Measurements from ENCODE around the gene ACVR1C.

Gene ACVR1C

GRCh38 chr2:157628477-157629415 lies at the start of gene ACVR1C:
ACVR1C (minus strand) TSS chr2:157628864; CDS start chr2:157628644, 220 bp downstream.
- DNase-seq: peak; percentile 66

DNA sequence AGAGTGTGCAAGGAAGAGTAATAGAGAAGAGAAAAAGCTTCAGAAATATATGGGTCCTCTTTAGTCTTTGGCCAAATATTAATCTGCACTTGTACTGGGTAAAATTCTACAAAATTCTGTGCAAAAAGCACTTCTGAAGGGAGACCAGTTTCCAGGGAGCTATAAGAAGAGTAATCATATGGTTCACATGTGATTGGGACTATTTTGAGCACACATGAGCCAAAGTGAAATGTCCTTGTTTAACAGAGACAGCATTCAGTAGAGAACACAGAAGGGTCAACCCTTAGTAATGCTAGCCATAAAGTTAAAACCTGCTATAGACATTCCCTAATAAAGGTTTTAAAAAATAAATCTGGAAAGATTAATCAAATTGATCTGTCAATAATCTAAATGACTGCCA lies 49.3 kb upstream of the ACVR1C start:
- no peak for DNase-seq

DNA sequence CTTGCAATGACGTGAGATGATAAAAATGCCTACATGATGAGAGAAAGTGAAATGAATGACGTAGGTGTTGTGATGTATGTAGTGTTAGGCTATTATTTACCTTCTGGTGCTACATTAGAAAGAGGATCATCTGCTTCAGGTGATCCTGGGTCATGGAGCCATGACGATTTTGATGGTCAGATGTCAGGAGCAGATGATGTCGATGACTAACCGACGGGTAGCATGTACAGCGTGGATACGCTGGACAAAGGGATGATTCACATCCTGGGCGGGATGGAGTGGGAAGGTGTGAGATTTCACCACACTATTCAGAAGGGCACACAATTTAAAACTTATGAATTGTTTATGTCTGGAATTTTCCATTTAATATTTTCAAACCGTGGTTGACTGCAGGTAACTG lies 43.5 kb upstream of the ACVR1C start:
- DNase-seq: no peak

DNA sequence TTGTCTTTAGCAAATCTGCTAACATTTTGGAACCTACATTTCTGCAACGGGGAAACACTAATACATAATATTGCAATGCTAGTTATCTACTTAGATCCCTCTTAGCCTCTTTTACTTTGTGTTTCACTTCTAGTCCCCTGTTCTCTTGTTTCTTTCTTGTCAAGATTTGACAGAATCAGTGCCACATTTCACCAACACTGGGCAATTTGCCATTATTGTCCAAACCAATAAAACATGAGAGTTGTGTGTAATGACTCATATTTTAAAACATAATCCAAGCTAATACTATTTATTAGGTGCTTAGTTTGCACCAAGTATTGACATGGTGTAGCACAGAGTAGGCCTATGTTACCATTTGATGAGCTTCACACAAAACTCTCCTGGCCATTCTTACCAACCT lies 33.7 kb upstream of the ACVR1C start:
- no peak for DNase-seq

DNA sequence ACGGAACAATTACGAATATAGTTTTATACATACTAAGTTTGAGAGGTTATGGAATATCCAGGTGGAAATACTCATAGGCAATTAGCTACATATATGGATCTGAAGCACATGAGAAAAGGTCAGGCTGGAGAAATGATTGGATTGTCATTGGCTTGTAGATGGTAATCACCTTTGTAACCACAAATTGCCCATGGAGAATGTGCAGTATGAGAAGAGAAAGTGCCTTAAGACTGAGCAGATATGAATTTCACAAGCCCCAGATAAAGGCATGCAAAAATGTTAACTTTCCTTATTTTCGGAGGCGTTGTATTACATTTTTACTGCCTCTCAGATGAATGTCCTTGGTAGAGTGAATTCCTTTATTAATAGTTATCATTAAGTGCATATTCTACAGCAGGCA lies 33.1 kb upstream of the ACVR1C start:
- no peak for DNase-seq

GRCh38 chr2:157657858-157658257 lies 29.2 kb upstream of the ACVR1C start:
- no peak for DNase-seq

DNA sequence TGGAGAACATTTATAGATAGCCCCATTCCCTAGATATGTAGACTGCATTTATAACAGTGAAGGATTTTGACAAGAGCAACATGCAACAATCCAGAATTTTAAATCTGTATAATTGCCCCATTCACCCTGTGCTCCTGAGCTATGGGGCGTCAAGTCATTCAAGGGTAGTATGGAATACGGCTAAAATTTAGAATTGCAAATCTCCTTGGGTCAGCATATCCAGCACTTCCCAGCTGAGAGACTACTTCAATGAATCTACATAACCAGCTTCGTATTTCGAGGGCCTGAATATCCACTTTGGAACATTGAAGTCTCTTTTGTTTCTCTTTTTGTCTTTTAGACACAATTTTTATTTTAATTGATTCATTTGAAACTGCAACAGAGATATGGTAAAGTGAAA lies 28.4 kb upstream of the ACVR1C start:
- no peak for DNase-seq

GRCh38 chr2:157644776-157645175 lies 16.1 kb upstream of the ACVR1C start:
- DNase-seq: no peak

DNA sequence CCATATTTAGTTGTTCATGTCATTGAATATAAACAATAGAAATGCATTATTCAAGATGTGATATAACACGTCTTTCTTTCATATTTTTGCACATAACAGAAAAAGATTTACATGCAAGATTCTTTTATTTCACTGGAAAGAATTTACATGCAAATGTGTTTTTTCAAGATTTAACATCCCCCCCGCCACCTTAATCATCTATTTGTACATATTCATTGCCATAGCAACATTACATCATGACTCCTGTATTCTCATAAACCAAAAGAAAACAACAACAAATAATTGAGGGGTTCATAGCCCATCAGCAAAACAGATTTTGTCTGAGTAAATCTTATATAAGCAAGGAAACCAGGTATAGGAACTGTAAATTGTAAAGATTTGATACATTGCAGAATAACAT lies 3.2 kb upstream of the ACVR1C start:
- DNase-seq: no peak

- peak; percentile 50 for DNase-seq
Measured at GRCh38 chr2:157627594-157628476, 829 bp downstream of the ACVR1C start.

- DNase-seq: no peak
Measured at GRCh38 chr2:157625296-157625695, 3.4 kb downstream of the ACVR1C start.

DNA sequence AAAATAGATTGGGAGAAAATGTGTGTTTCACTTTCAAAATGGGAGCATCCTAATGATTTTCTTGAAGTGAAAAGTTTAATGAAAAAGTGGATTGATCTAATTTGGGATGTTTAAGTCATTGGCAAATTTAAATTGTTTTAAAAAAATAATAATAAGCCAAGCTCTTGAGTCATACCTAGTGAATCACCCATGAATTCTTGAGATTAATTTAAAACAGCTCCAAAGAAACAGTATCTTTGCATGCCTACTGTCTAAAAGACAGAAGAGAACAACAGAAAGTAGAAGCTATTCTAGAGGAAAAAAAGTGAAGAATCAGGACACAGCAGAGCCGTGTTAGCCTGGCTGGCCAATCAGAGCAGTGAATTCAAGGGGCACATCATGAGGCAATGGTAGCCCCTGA lies 7.7 kb downstream of the ACVR1C start:
- DNase-seq: no peak

- DNase-seq: no peak
Measured at GRCh38 chr2:157611726-157612125, 16.9 kb downstream of the ACVR1C start.

DNA sequence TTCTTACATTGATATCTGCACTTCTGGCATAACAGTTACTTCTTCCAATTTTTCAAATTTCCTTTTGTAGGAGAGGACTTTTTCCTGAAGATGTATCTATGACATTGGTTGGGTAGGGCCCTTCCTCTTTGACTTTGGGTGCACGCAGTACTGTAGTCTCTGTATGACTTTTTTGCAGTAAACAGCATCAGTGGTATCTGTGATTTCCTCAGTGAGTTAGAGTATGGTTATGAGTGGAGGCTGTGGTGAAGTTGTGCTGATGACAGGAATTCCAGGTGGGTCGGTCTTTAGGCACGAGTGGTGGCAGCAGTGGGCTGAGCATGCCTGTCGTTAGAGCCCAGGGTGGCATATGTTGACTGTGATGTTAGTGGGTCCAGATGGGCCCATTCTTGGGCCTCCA lies 17.6 kb downstream of the ACVR1C start:
- DNase-seq: no peak

DNA sequence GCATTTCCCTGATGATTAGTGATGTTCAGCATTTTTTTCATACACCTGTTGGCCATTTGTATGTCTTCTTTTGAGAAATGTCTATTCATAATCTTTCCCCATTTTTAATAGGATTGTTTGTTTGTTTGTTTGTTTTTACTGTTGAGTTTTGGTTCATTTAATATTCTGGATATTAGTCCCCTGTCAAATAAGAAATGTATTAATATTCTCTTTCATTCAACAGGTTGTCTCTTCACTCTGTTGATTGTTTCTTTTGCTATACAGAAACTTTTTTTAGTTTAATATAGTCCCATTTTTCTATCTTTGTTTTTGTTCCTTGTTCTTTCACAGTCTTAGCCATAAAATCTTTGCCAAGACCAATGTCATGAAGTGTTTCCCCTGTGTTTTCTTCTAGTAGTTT lies 22.1 kb downstream of the ACVR1C start:
- DNase-seq: no peak

DNA sequence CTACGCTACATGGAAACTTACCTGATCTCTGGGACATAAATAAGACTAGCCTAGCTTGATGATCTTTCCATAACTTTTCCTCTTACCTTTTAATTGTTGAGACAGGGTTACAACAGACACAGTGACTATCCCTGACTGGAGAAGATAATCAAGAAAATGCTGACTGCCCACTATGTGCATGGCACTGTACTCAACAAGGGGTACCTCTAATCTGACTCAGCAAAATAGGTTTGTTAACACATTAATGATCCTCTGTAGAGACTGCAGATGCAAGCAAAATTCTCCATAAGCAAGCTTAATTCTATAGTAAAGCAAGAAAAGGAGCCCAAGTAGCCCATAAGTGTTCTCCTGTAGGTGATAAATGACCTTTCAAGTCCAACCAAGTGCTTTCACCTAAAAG lies 25.5 kb downstream of the ACVR1C start:
- no peak for DNase-seq

GRCh38 chr2:157601807-157602206 lies 26.9 kb downstream of the ACVR1C start:
- DNase-seq: no peak

GRCh38 chr2:157596992-157597681 lies 31.5 kb downstream of the ACVR1C start:
- peak; percentile 59 for DNase-seq

DNA sequence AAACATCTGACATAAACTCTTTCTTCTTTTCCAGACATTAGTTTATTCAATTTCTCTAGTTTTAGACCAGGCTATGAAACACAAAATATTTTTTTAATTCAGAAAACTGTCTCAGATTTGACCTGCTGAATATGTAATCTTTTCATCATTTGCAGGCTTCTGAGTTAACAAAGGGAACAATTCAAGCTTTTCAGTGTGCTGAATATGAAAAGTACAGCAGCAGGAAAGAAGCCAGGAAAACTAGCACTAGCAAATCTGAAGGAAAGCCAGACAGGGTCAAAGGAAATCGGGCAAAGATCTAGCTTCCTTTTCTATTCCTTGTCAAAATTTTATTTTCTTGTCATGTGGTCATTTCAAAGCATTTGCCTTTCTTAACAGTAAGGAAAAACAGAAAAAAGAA lies 35.3 kb downstream of the ACVR1C start:
- no peak for DNase-seq

DNA sequence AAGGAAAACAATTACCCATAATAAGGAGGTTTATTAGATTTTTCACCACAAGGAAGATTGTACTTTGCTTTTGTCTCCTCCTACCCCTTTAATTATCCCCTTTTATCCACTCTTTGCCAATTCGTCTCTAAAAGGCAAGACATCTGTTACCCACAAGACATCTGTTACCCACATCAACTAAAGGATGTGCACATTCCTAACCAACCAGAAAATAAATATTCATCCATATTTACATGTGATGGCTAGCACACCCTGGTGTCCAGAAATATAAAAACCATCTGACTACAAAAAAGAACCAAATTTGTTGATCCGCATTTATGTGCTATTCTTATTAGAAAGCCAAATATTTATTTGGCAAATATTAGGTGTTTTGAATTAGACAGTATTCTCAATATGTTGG lies 35.7 kb downstream of the ACVR1C start:
- no peak for DNase-seq

DNA sequence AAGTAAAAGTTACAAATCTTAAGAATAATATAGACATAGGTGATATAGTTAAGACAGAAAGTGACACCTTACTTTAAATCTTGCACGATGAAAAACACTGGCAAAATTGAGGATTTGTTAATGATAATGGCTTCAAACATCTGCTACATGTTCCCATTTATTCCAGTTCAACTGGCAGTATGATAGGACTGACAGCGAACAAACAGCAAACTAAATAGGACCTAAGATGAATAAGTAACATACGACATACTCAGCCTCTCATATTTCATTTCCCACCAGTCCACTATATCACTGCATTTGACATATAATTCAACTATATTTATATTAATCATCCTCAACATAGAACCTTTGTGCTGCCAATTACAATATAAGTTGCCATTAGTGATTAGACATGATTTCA lies 36.3 kb downstream of the ACVR1C start:
- DNase-seq: no peak

DNA sequence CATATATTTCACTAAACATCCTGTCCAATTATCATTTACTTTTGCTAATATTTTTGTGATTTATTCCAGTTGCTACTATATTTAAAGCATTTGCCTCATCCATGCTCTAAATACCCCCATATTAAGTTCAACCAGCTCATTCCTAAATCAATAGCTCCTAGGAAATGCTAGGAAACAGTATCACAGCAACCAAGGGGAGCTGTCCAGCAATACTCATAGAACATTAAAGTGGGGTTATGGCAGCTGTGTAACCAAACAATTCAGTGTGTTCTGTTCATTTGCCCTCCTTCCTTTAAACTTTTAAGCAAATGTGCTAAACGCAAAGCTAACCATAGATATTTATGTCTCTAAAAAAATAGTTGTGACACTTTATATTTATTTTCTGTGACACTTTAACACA lies 41.1 kb downstream of the ACVR1C start:
- no peak for DNase-seq

GRCh38 chr2:157574165-157574564 lies 54.5 kb downstream of the ACVR1C start:
- DNase-seq: no peak
